ENCODE data around the gene P2RX6. TPM values are rescaled to one million over a fixed set of nuclear protein-coding genes. Genes with fewer than 3 reads are reported as not detected.

The P2RX6 gene
- total RNA-seq, 2 donors from 2014 or later = 4.6 to 5.5 TPM

- DNase-seq (ENCODE audit: low spot score) = no peak
- Histone ChIP-seq H3K4me3 (no peak overlapping the region), H3K27me3 (replicated peaks; ENCODE audit: insufficient read depth) (no peaks in the 10 kb centered on the region), H3K4me1 (replicated peaks) (no peaks in the 10 kb centered on the region), H3K27ac (no peak overlapping the region), H3K9me3 (no peaks in the 10 kb centered on the region), H3K36me3 (no peaks in the 10 kb centered on the region)
- WGBS = 85% methylated on average over 9 of the region's 9 CpGs
- intact Hi-C loops (cut with DNase I) = no loop called here
- TF ChIP-seq POLR2AphosphoS5 (IDR thresholded peaks at IDR 0.05) (no peak), POLR2A (IDR thresholded peaks at IDR 0.05) (no peak), CTCF (IDR thresholded peaks at IDR 0.05) (no peak)
These were observed 36.3 kb downstream of the P2RX6 start for GRCh38 chr22:21051145-21051830.

- 56% methylated on average over 8 of the region's 8 CpGs for WGBS
- H3K27ac ChIP-seq = no peak overlapping the region
- H3K4me1 ChIP-seq (replicated peaks) = no peaks in the 10 kb centered on the region
- no peak for DNase-seq (ENCODE audit: low spot score)
- TF ChIP-seq POLR2AphosphoS5 (IDR thresholded peaks at IDR 0.05) (no peak), CTCF (IDR thresholded peaks at IDR 0.05) (no peak), POLR2A (IDR thresholded peaks at IDR 0.05) (no peak)
- no peaks in the 10 kb centered on the region for H3K36me3 ChIP-seq
- H3K4me3 ChIP-seq = no peak overlapping the region
- H3K9me3 ChIP-seq = no peaks in the 10 kb centered on the region
- no peaks in the 10 kb centered on the region for H3K27me3 ChIP-seq (replicated peaks; ENCODE audit: insufficient read depth)
- intact Hi-C loops (cut with DNase I) = no loop called here
These were observed 37.0 kb downstream of the P2RX6 start for GRCh38 chr22:21051831-21052400.

GRCh38 chr22:21052715-21053459 lies 37.9 kb downstream of the P2RX6 start:
- H3K27me3 ChIP-seq (replicated peaks; ENCODE audit: insufficient read depth) = no peaks in the 10 kb centered on the region
- H3K4me1 ChIP-seq (replicated peaks) = no peaks in the 10 kb centered on the region
- H3K27ac ChIP-seq = no peak overlapping the region
- H3K36me3 ChIP-seq = no peaks in the 10 kb centered on the region
- 85% methylated on average over 8 of the region's 8 CpGs for WGBS
- H3K9me3 ChIP-seq = no peaks in the 10 kb centered on the region
- TF ChIP-seq POLR2A (IDR thresholded peaks at IDR 0.05) (no peak), CTCF (IDR thresholded peaks at IDR 0.05) (no peak), POLR2AphosphoS5 (IDR thresholded peaks at IDR 0.05) (no peak)
- DNase-seq (ENCODE audit: low spot score) = no peak
- H3K4me3 ChIP-seq = no peak overlapping the region
- intact Hi-C loops (cut with DNase I) = no loop called here

GRCh38 chr22:21054046-21054713 lies 39.2 kb downstream of the P2RX6 start:
- intact Hi-C loops (cut with DNase I) = no loop called here
- 91% methylated on average over 15 of the region's 15 CpGs for WGBS

More at GRCh38 chr22:21054046-21054713, 39.2 kb downstream of the P2RX6 start:
- no peak for TF ChIP-seq POLR2A (IDR thresholded peaks at IDR 0.05)
- no peak for TF ChIP-seq POLR2AphosphoS5 (IDR thresholded peaks at IDR 0.05)
- TF ChIP-seq CTCF (IDR thresholded peaks at IDR 0.05) = no peak
- no peaks in the 10 kb centered on the region for H3K4me1 ChIP-seq (replicated peaks)
- H3K4me3 ChIP-seq = no peak overlapping the region
- H3K27ac ChIP-seq = no peak overlapping the region
- no peaks in the 10 kb centered on the region for H3K27me3 ChIP-seq (replicated peaks; ENCODE audit: insufficient read depth)
- DNase-seq (ENCODE audit: low spot score) = no peak
- H3K36me3 ChIP-seq = no peaks in the 10 kb centered on the region
- no peaks in the 10 kb centered on the region for H3K9me3 ChIP-seq
